GM23338 (cell line): ENCODE measurements around the gene MEIOB. TPM values are rescaled to one million over a fixed set of nuclear protein-coding genes. Genes with fewer than 3 reads are reported as not detected.

Experiments used
- ATAC-seq: fragments of 200-7000 bp; cut with Tn5 transposase; 3 replicates; pipeline ENCODE4 v1.9.1; 2020
- DNase-seq: peaks from one replicate; pipeline ENCODE4 v3.0.0-alpha.2; 2015; ENCODE audit warnings: low spot score
- H2AFZ ChIP-seq: fragments of 200-600 bp; sonication (generic); 2 replicates; pipeline ENCODE4 v1.8.0; 2016; ENCODE audit warnings: antibody characterized with exemption, mild to moderate bottlenecking, moderate library complexity
- H3F3A ChIP-seq: fragments of 200-600 bp; sonication (generic); replicated peaks from 2 replicates; pipeline ENCODE4 v1.8.0; 2017; ENCODE audit warnings: antibody characterized with exemption, mixed run types, low read depth
- H3K27ac ChIP-seq: fragments of 200-600 bp; sonication (generic); 2 replicates; pipeline ENCODE4 v1.6.1; 2016; ENCODE audit warnings: low read depth
- H3K27me3 ChIP-seq: fragments of 200-600 bp; sonication (generic); 2 replicates; pipeline ENCODE4 v1.8.0; 2016; ENCODE audit warnings: mild to moderate bottlenecking, mixed run types, moderate library complexity; ENCODE audit not compliant: insufficient read depth
- H3K36me3 ChIP-seq: fragments of 200-600 bp; sonication (generic); 2 replicates; pipeline ENCODE4 v1.8.0; 2016; ENCODE audit warnings: mild to moderate bottlenecking; ENCODE audit not compliant: insufficient read depth
- H3K4me1 ChIP-seq: fragments of 200-600 bp; sonication (generic); 2 replicates; pipeline ENCODE4 v1.8.0; 2016; ENCODE audit warnings: mild to moderate bottlenecking, moderate library complexity; ENCODE audit not compliant: insufficient read depth
- H3K4me2 ChIP-seq: fragments of 200-600 bp; sonication (generic); 2 replicates; pipeline ENCODE4 v1.7.1; 2017; ENCODE audit warnings: mixed run types
- H3K4me3 ChIP-seq: fragments of 200-600 bp; sonication (generic); 2 replicates; pipeline ENCODE4 v1.6.1; 2016; ENCODE audit warnings: mixed run types
- H3K79me2 ChIP-seq: fragments of 200-600 bp; sonication (generic); replicated peaks from 2 replicates; pipeline ENCODE4 v1.8.0; 2017; ENCODE audit warnings: mild to moderate bottlenecking; ENCODE audit not compliant: insufficient read depth
- H3K9me2 ChIP-seq: fragments of 200-600 bp; sonication (generic); 2 replicates; pipeline ENCODE4 v1.8.0; 2017; ENCODE audit not compliant: insufficient read depth
- H4K20me1 ChIP-seq: fragments of 200-600 bp; sonication (generic); replicated peaks from 2 replicates; pipeline ENCODE4 v1.8.0; 2017; ENCODE audit warnings: mild to moderate bottlenecking; ENCODE audit not compliant: insufficient read depth
- H3K27ac Mint-ChIP-seq: 2 replicates; pipeline ENCODE4 v1.8.0; 2020; ENCODE audit warnings: inconsistent platforms, mild to moderate bottlenecking, moderate library complexity, mixed read lengths
- H3K27me3 Mint-ChIP-seq: 3 replicates; pipeline ENCODE4 v1.8.0; 2022; ENCODE audit warnings: low read depth, mild to moderate bottlenecking, moderate library complexity, mixed read lengths, inconsistent platforms; ENCODE audit not compliant: insufficient read depth, poor library complexity
- H3K36me3 Mint-ChIP-seq: 3 replicates; pipeline ENCODE4 v1.8.0; 2021; ENCODE audit warnings: low read depth, mild to moderate bottlenecking, inconsistent platforms, moderate library complexity, mixed read lengths
- H3K4me1 Mint-ChIP-seq: 3 replicates; pipeline ENCODE4 v1.8.0; 2020; ENCODE audit warnings: mild to moderate bottlenecking, inconsistent platforms, mixed read lengths
- H3K4me3 Mint-ChIP-seq: 3 replicates; pipeline ENCODE4 v1.8.0; 2021; ENCODE audit warnings: moderate library complexity, mild to moderate bottlenecking, inconsistent platforms, mixed read lengths
- H3K9me3 Mint-ChIP-seq: 3 replicates; pipeline ENCODE4 v1.8.0; 2020; ENCODE audit warnings: moderate library complexity, mild to moderate bottlenecking, inconsistent platforms, mixed read lengths
- CREB1 ChIP-seq: fragments of 250-450 bp; sonication (Bioruptor Pico); IDR thresholded peaks from 2 replicates; pipeline ENCODE4 v1.5.0; 2020; ENCODE audit warnings: low read depth, mild to moderate bottlenecking, moderate library complexity
- ETS1 ChIP-seq: IDR thresholded peaks from 2 replicates; pipeline ENCODE4 v1.6.1; 2016; ENCODE audit warnings: antibody characterized with exemption
- NANOG ChIP-seq: IDR thresholded peaks from 2 replicates; pipeline ENCODE4 v1.6.1; 2016; ENCODE audit warnings: antibody characterized with exemption, borderline replicate concordance
- REST ChIP-seq: IDR thresholded peaks from one replicate; pipeline ENCODE4 v1.6.1; 2018; ENCODE audit warnings: antibody characterized with exemption; ENCODE audit not compliant: unreplicated experiment
- ZNF462 ChIP-seq: fragments of 250-450 bp; sonication (Bioruptor Pico); IDR thresholded peaks from 2 replicates; pipeline ENCODE4 v1.5.0; 2020; ENCODE audit warnings: mild to moderate bottlenecking, moderate library complexity
- polyA plus RNA-seq: library from polyadenylated mRNA; unstranded; fragments of >200 nt; fragmentation: Nextera tagmentation; extraction: Ambion mirVana; gene quantifications from 2 replicates; pipeline ENCODE4 v1.2.1, GENCODE V29; 2016
- total RNA-seq: library from RNA; depleted of rRNA; stranded (reverse); fragments of >200 nt; shearing (Covaris generic); gene quantifications from 2 replicates; pipeline ENCODE4 v1.2.3, GENCODE V29; 2014

MEIOB gene
- total and polyA plus RNA-seq, 2 experiments from 2014 or later = 7.3 to 8.7 TPM

GRCh38 chr16:1808691-1809090, 63.3 kb downstream of the MEIOB start:
- H3K36me3 ChIP-seq = no peaks in the 10 kb centered on the region
- no peak overlapping the region for H3K27ac ChIP-seq
- Mint-ChIP-seq H3K4me3 (no peak overlapping the region), H3K36me3 (peaks cover 39% of the 10 kb centered on the region), H3K27me3 (peaks cover 4% of the 10 kb centered on the region), H3K4me1 (no peaks in the 10 kb centered on the region), H3K9me3 (peaks cover 16% of the 10 kb centered on the region; the same call in 2 of the 3 replicates), H3K27ac (no peak overlapping the region)
- ATAC-seq (no peak), DNase-seq (no peak)
- no peaks in the 10 kb centered on the region; the same call in 1 of the 2 replicates for H3K79me2 ChIP-seq
- no peaks in the 10 kb centered on the region; the same call in 1 of the 2 replicates for H3F3A ChIP-seq
- H3K9me2 ChIP-seq = no peaks in the 10 kb centered on the region
- TF ChIP-seq CREB1 = no peak
- TF ChIP-seq ETS1 = no peak
- TF ChIP-seq NANOG = no peak
- no peak for TF ChIP-seq REST
- no peak for TF ChIP-seq ZNF462 (CRISPR knock-in tag)
- H3K4me2 ChIP-seq = no peak overlapping the region
- H3K4me3 ChIP-seq = no peak overlapping the region
- H4K20me1 ChIP-seq = no peaks in the 10 kb centered on the region; the same call in 1 of the 2 replicates
- no peaks in the 10 kb centered on the region for H3K27me3 ChIP-seq
- H2AFZ ChIP-seq = no peak overlapping the region
- H3K4me1 ChIP-seq = no peaks in the 10 kb centered on the region
